ENCODE results near the gene BCAP31.

The BCAP31 gene

DNA sequence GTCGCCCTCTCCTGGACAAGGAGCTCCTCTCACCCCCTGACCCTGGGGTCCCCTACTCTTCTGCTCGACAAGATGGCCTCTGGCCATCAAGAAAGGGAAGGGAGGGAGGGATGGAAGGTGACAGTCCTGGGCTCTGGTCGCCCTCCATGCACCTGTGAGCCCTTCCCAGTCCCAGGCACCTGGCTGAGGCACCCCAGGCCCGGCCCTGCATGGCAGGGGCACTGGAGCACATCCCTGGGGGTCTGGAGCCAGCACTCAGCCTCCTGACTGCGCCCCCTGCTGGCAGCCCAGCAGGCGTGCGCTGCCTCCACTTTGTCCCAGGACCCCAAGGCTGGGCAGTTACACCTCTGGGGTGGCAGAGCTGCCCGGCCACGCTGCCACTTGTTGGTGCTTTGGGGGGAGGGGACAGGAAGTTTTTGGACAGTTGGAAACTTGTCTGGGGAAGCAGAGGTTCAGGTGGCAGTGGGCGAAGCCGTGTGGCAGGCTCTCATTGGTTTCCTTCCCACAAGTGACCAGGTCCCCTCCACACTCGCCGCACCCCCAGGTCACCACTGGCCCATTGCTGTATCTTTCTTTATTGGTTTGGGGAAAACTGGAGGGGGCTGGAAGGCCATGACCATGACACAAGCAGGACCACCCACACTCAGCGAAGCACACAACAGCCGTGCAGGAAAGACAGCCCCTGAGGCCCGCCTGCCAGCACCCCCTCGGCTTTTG lies 54.9 kb downstream of the BCAP31 start:
- TF ChIP-seq, protein P1, sequence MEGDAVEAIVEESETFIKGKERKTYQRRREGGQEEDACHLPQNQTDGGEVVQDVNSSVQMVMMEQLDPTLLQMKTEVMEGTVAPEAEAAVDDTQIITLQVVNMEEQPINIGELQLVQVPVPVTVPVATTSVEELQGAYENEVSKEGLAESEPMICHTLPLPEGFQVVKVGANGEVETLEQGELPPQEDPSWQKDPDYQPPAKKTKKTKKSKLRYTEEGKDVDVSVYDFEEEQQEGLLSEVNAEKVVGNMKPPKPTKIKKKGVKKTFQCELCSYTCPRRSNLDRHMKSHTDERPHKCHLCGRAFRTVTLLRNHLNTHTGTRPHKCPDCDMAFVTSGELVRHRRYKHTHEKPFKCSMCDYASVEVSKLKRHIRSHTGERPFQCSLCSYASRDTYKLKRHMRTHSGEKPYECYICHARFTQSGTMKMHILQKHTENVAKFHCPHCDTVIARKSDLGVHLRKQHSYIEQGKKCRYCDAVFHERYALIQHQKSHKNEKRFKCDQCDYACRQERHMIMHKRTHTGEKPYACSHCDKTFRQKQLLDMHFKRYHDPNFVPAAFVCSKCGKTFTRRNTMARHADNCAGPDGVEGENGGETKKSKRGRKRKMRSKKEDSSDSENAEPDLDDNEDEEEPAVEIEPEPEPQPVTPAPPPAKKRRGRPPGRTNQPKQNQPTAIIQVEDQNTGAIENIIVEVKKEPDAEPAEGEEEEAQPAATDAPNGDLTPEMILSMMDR (IDR thresholded peaks at IDR 0.05; ENCODE audit: poor library complexity, severe bottlenecking), result peak; percentile 56
- Histone ChIP-seq H3K27me3 (ENCODE audit: insufficient read depth, poor library complexity, severe bottlenecking) (no peaks in the 10 kb centered on the region), H3K4me3 (ENCODE audit: severe bottlenecking) (no peak overlapping the region), H3K36me3 (ENCODE audit: low read depth) (no peaks in the 10 kb centered on the region), H3K27ac (ENCODE audit: poor library complexity, severe bottlenecking) (no peak overlapping the region), H3K4me1 (ENCODE audit: insufficient read depth, poor library complexity, severe bottlenecking) (no peaks in the 10 kb centered on the region), H3K9me3 (ENCODE audit: severe bottlenecking) (no peaks in the 10 kb centered on the region)
- no peak for DNase-seq (ENCODE audit: low spot score)
- no peak for ATAC-seq (ENCODE audit: low read depth)

DNA sequence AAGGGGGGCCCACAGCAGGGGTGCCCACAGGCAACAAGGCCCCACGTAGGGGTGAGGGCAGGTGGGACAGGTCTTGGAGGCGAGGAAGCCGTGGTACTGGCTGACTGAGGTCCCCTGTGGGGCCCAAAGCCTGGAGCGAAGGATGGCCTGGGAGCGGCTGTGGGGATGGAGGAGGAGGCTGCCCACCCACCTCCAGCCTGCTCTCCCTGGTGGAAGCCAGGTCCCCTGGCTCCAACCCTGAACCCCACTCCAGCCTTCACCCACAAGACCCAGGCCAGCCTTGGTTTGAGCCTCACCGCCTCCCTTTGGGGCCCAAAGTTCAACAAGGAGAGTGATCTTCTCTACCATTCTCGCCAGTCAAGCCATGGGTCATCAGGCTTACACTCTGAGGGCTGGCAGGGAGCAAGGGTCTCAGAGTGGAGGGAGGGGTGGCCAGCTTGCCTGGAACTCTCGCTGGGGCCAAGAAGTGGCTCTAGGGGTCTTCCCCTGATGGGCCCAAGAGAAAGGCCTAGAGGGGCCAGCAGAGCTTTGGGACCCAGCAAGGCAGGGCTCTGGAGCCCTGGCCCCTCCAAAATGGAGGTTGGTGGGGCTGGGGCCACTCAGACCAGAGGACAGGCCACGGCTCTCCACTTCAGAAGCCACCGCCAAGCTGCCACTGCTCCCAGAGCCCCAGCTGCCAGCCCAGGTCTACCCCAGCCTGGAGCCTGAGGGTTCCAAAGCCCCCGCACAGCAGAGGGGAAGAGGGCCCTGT lies 55.6 kb downstream of the BCAP31 start:
- no peak overlapping the region for H3K4me3 ChIP-seq (ENCODE audit: severe bottlenecking)
- no peaks in the 10 kb centered on the region for H3K36me3 ChIP-seq (ENCODE audit: low read depth)
- H3K4me1 ChIP-seq (ENCODE audit: insufficient read depth, poor library complexity, severe bottlenecking), result no peaks in the 10 kb centered on the region
- ATAC-seq (ENCODE audit: low read depth), result no peak
- no peak for DNase-seq (ENCODE audit: low spot score)
- H3K27ac ChIP-seq (ENCODE audit: poor library complexity, severe bottlenecking), result no peak overlapping the region
- H3K27me3 ChIP-seq (ENCODE audit: insufficient read depth, poor library complexity, severe bottlenecking), result no peaks in the 10 kb centered on the region
- TF ChIP-seq, protein P1 (IDR thresholded peaks at IDR 0.05; ENCODE audit: poor library complexity, severe bottlenecking), result no peak
- no peaks in the 10 kb centered on the region for H3K9me3 ChIP-seq (ENCODE audit: severe bottlenecking)

DNA sequence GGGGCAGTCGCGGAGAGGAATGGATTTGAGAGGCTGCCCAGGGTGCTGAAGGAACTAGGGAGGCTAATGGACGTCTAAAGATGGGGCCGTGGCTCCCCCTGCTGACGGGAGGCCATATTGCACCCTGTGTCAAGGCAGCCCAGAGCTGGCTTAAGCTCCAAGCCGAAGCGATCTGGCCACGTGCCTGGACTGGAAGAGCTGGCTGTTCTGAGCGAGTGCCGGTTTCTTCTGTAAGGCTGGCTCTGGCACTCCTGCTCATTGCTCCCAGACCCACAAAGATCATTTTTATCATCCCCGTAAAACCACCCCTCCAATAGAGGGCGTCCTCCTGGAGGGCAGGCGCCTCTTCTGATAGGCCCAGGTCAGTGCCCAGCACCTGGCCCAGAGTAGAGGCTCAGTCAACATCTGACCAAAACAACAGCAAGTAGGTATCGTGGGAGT lies 56.2 kb downstream of the BCAP31 start:
- DNase-seq (ENCODE audit: low spot score) (no peak), ATAC-seq (ENCODE audit: low read depth) (peak; percentile 80)
- Histone ChIP-seq H3K9me3 (ENCODE audit: severe bottlenecking) (no peaks in the 10 kb centered on the region), H3K27ac (ENCODE audit: poor library complexity, severe bottlenecking) (no peak overlapping the region), H3K4me1 (ENCODE audit: insufficient read depth, poor library complexity, severe bottlenecking) (no peaks in the 10 kb centered on the region), H3K4me3 (ENCODE audit: severe bottlenecking) (no peak overlapping the region), H3K27me3 (ENCODE audit: insufficient read depth, poor library complexity, severe bottlenecking) (no peaks in the 10 kb centered on the region), H3K36me3 (ENCODE audit: low read depth) (no peaks in the 10 kb centered on the region)
- TF ChIP-seq, protein P1 (IDR thresholded peaks at IDR 0.05; ENCODE audit: poor library complexity, severe bottlenecking), result peak; percentile 62

DNA sequence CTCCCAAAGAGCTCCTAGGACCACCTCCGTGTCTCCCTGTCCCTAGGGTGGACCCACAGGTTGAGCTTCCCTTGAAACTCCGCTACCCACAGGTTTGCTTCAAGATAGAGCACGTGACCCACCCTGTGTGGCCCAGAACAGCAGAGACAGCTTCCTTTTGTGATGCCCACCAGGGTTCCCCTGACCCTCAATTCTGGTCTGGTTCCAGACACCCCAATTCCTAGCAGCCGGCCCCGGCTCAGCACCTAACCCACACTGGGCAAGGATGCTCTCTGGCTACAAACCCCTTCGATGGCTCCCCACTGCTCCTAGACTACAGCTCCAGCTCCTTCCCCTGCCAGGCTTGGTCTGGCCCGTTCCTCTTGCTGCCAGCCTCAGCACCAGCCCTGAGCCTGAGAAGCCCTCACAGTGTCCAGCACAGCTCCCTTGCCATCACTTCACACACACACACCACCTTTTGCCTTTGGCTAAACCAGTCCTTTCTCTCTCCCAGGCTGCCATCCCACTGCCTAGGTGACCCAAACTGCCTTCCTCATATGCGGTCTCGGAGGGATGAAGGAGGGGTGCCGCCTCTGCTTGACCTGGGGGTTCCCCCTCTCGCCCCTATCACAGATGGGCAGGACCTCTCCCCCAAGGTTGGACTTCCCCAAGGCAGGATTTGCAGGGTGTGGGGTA lies 56.8 kb downstream of the BCAP31 start:
- Histone ChIP-seq H3K27ac (ENCODE audit: poor library complexity, severe bottlenecking) (no peak overlapping the region), H3K4me3 (ENCODE audit: severe bottlenecking) (no peak overlapping the region), H3K4me1 (ENCODE audit: insufficient read depth, poor library complexity, severe bottlenecking) (no peaks in the 10 kb centered on the region), H3K36me3 (ENCODE audit: low read depth) (no peaks in the 10 kb centered on the region), H3K9me3 (ENCODE audit: severe bottlenecking) (no peaks in the 10 kb centered on the region), H3K27me3 (ENCODE audit: insufficient read depth, poor library complexity, severe bottlenecking) (no peaks in the 10 kb centered on the region)
- TF ChIP-seq, protein P1 (IDR thresholded peaks at IDR 0.05; ENCODE audit: poor library complexity, severe bottlenecking), result no peak
- DNase-seq (ENCODE audit: low spot score), result no peak
- ATAC-seq (ENCODE audit: low read depth), result no peak; the same call in 2 of the 3 replicates

Data from RWPE2 (cell line).